ENCODE measurements around the gene FTSJ3.

- TF ChIP-seq, protein P1, sequence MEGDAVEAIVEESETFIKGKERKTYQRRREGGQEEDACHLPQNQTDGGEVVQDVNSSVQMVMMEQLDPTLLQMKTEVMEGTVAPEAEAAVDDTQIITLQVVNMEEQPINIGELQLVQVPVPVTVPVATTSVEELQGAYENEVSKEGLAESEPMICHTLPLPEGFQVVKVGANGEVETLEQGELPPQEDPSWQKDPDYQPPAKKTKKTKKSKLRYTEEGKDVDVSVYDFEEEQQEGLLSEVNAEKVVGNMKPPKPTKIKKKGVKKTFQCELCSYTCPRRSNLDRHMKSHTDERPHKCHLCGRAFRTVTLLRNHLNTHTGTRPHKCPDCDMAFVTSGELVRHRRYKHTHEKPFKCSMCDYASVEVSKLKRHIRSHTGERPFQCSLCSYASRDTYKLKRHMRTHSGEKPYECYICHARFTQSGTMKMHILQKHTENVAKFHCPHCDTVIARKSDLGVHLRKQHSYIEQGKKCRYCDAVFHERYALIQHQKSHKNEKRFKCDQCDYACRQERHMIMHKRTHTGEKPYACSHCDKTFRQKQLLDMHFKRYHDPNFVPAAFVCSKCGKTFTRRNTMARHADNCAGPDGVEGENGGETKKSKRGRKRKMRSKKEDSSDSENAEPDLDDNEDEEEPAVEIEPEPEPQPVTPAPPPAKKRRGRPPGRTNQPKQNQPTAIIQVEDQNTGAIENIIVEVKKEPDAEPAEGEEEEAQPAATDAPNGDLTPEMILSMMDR (IDR thresholded peaks at IDR 0.05): no peak
- TF ChIP-seq ZFX (IDR thresholded peaks at IDR 0.05; ENCODE audit: borderline replicate concordance): no peak
Measured at GRCh38 chr17:63859257-63859656, 31.8 kb upstream of the FTSJ3 start.

Data from 22Rv1 (cell line).